KOPT-K1 (cell line): Measurements from ENCODE around the gene REL.

Experiments
- H3K27ac ChIP-seq: fragments of 200-600 bp; sonication (generic); 2 replicates; pipeline ENCODE4 v1.5.1; 2016; ENCODE audit warnings: antibody characterized with exemption, mild to moderate bottlenecking, low read depth, low read length; ENCODE audit not compliant: poor library complexity, severe bottlenecking
- H3K36me3 ChIP-seq: fragments of 200-600 bp; sonication (generic); 2 replicates; pipeline ENCODE4 v1.5.1; 2017; ENCODE audit warnings: antibody characterized with exemption, mild to moderate bottlenecking, low read length, moderate library complexity; ENCODE audit not compliant: insufficient read depth
- H3K9me3 ChIP-seq: fragments of 200-600 bp; sonication (generic); 2 replicates; pipeline ENCODE4 v1.5.1; 2017; ENCODE audit warnings: antibody characterized with exemption, low read length, mild to moderate bottlenecking; ENCODE audit not compliant: insufficient read depth, poor library complexity, severe bottlenecking

Gene REL

DNA sequence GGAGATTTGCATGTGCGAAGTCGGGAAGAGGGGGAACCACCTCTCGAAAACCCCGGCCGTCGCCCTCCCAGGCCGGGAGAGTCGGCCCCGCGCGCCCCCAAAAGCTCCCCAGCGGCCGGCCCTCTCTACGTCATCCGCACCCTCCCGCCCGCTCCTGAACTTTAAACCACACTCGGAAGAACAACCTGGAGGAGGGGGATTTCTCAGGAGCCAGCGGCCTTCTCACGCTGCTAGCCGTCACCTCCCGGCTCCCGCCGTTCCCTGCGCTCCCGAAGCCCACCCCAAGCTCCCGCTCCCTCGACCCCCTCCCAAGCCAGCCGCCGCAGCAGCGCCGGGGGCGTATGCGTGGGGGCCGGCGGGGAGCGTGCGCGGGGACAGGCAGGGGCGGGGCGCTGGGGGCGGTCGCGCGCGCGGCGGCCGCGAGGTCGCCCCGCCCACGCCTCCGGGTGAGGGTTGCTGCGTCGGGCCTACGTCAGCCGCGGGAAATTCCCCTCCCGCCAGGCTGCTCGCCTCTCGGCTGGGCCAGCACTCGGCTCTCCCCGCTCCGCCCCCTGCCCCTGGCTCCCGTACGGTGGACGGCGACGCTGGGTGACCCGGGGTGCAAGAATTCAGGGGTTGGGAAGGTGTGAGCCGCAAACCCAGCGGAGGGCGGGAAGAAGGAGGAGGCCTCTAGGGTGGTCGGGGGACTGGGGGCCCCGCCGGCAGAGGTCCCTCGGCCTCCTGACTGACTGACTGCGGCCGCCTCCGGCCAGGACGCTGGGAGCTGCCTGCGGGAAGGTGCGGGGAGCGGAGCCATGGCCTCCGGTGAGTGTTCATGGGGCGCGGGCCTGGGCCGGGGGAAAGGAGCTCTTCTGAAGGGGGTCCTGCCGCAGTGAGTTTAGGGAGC is at the start of gene REL:
TSS of gene REL (plus strand) at position 528 of the 886 bp plus-strand sequence. CDS start at position 795, 267 bp downstream.
- H3K9me3 ChIP-seq, result no peaks in the 10 kb centered on the region
- H3K27ac ChIP-seq, result peak within 1 kb of the TSS; percentile 94
- H3K36me3 ChIP-seq, result no peaks in the 10 kb centered on the region

DNA sequence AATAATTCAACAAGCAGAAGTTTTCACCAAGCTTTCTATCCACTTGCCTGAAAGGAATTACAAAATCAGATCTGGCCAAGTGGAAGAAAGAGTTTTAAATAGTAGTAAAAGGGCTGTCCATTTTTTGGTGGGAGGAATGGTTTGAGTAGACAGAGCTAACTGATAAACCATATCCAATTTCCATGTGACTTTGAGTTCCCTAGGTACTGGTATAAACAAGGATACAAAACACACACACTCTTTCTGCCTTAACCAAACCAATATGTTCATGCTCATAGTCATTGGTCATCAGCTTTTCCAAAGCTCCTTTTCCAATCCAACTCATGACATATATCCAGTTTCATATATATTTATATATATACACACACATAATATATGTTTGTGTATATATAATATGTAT is 49.5 kb upstream of the REL start:
- no peaks in the 10 kb centered on the region for H3K9me3 ChIP-seq
- H3K36me3 ChIP-seq, result no peaks in the 10 kb centered on the region
- no peak overlapping the region for H3K27ac ChIP-seq

DNA sequence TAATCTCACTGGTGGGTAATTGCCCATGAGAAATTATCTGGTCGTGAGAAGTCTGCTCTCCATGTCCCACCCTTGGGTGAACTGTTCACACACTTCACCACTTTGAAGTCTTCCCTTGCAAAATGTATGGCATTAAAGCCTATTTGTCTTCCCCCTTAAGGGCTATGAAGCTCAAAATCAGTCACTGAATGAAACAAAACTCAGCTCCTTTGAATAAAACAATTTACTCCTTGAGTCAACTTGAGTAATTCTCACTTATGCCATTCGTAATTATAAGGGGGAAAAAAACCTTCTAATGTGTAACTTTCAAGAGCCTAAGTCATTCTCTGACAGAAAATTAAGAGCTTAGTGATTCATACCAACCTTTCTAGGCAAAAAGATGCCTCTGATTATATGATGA is 48.8 kb upstream of the REL start:
- Histone ChIP-seq H3K36me3 (no peaks in the 10 kb centered on the region), H3K9me3 (no peaks in the 10 kb centered on the region), H3K27ac (no peak overlapping the region)

DNA sequence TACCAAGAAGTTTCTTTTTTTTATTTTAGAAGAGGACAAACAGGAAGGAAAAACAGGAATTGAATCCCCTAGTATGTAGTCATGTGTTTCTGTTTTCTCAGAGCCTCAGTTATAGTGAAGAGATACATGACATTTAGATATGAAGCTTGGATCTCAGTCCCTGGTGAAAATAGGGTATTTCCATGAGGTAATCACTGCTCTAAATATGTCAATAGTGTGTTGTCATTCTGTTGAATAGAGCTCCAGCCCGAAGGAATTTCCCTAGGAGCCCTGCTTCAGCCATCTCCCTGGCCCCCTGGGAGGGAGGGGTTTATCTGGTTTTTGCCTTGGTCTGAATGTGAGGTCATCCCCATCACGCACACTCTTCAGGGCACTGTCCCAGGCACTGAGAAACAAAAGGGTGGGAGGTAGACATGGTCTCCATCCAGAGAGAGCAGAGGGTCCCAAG is 47.1 kb upstream of the REL start:
- H3K36me3 ChIP-seq, result no peaks in the 10 kb centered on the region
- H3K9me3 ChIP-seq, result no peaks in the 10 kb centered on the region
- H3K27ac ChIP-seq, result no peak overlapping the region

DNA sequence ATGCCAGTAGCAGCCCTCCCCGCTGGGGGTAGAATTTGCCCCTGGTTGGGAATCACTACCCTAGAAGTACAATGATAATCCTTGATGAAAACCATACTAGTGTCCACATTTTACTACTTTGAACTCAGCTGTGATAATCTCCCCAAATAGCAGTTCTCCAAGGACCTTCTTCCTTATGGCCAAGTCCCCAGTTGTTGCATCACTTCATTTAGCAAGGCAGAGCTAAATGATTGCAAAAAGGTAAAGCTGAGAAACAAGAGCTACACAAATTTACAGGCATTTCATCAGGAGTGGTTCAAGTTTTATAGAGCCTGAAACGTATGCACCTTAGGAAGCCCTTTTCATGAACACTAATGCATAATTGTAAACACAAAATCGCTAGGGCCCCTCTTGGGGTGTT is 44.9 kb upstream of the REL start:
- Histone ChIP-seq H3K9me3 (no peaks in the 10 kb centered on the region), H3K36me3 (no peaks in the 10 kb centered on the region), H3K27ac (no peak overlapping the region)

DNA sequence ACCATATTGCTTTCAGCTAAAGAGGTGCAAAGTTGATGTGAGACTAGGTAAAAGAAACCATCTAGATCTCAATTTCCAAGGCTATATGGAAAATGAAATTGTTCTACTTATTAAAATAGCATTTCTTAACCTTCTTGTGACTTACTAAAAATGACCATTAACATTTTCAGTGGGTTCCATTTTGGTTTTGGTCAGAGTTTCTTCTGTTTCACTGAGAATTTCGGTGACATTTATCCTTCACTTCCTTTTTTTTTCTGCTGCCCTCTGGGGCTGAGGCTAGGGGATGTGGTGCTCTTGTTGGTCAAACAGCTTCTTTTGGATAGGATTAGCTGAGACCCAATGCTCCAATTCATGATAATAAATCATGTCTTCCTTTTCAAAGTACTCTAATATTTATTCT is 44.3 kb upstream of the REL start:
- Histone ChIP-seq H3K36me3 (no peaks in the 10 kb centered on the region), H3K27ac (no peak overlapping the region), H3K9me3 (no peaks in the 10 kb centered on the region)

DNA sequence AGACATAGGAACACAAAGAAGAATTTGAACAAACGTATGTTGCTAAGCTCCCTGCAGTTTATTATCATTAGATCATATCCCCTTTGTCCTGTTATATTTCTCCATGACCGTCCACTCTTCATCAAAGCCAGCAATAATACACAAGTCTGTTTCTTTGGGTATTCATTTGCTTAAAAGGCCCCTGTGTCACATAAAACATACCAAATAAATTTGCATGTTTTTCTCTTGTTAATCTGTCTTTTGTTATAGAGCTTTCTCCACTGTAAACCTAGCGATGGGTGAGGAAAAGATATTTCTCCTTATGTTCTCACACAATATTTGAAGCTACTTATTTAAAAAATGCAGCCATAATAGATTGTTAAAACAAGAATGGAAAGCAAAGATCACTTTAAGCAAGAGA is 42.9 kb upstream of the REL start:
- Histone ChIP-seq H3K27ac (no peak overlapping the region), H3K9me3 (no peaks in the 10 kb centered on the region), H3K36me3 (no peaks in the 10 kb centered on the region)

DNA sequence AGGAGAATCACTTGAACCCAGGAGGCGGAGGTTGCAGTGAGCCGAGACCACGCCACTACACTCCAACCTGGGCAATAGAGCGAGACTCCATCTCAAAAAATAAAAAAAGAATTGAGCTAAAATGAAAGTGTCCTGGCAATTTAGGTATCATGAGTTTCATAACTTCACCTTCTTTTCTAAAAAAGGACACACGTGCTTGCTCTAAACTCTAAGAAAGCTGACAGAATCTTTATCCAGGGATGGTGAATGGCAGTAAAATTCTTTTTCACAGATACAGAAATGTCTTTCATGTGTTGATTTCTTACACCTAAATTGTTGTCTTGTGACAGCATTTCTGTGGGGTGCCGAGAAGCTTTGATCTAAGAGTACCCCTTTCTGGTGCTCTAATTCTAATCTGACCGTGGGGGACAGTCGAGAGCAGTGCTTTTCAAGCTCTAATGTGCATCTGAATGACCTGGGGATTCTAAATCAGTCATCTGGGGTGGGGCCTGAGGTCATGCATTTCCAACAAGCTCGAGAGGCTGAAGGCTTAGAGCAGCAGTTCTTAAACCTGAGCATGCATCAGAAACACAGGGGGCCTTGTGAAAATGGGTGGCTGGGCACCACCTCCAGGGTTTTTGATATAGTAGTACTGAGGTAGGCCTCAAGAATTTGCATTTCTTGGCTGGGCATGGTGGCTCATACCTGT is 42.1 kb upstream of the REL start:
- Histone ChIP-seq H3K27ac (no peak overlapping the region), H3K9me3 (no peaks in the 10 kb centered on the region), H3K36me3 (no peaks in the 10 kb centered on the region)

DNA sequence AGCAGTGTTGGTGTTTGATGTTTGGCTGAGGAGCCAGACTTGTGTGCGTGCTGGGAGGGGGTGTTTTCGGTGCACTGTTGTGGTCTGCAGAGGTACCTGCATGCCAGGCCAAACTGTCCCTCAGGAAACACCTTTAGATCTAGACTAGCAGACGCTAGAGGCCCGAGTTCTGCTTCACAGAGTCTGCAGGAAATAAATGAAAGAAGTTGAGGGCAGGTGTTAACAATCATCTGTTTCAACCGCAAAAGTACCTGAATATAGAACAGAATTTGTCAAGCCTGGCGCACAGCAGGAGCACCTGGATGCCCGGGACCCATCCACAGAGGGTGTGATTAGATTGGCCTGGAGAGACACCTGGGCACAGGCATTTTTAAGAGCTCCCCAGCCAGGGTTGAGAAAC is 40.5 kb upstream of the REL start:
- peak overlapping the region; percentile 12 for H3K27ac ChIP-seq

DNA sequence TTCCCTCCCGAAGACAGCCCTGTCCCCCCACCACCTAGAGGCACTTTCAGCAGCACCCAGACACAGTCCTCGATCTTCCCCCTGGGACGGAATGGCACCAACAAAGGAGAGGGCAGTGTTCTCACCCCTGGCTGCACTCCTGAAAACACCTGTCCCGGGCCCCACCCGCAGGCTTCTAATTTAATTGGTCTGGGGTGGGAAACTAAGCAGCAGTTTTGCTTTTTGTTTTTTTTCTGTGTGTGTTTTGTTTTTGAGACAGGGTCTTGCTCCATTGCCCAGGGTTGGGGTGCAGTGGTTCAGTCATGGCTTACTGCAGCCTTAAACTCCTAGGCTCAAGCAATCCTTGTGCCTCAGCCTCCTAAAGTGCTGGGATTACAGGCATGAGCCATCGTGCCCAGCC is 38.4 kb upstream of the REL start:
- Histone ChIP-seq H3K36me3 (no peaks in the 10 kb centered on the region), H3K27ac (no peak overlapping the region), H3K9me3 (no peaks in the 10 kb centered on the region)

More for the DNA sequence above, 40.5 kb upstream of the REL start:
- Histone ChIP-seq H3K9me3 (no peaks in the 10 kb centered on the region), H3K36me3 (no peaks in the 10 kb centered on the region)

DNA sequence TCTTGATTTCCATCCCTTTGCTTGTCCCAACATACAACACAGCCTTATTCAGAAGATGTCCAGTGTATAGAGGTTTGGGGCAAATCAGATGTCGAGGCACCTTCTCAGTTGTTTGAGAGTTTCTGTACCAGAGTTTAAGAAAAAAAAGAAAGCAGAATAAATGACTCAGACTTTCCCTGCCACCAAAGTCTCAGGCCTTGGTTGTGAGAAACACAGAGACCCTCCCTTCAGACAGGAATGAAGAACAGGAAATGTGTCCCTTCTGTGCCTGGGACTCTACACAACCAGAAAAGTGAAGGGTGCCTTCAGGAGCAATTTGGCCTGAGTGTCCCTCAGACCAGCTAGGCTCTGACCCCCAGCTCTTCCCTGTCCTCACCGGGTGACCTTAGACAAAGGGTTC is 37.3 kb upstream of the REL start:
- H3K36me3 ChIP-seq, result no peaks in the 10 kb centered on the region
- no peak overlapping the region for H3K27ac ChIP-seq
- H3K9me3 ChIP-seq, result no peaks in the 10 kb centered on the region

DNA sequence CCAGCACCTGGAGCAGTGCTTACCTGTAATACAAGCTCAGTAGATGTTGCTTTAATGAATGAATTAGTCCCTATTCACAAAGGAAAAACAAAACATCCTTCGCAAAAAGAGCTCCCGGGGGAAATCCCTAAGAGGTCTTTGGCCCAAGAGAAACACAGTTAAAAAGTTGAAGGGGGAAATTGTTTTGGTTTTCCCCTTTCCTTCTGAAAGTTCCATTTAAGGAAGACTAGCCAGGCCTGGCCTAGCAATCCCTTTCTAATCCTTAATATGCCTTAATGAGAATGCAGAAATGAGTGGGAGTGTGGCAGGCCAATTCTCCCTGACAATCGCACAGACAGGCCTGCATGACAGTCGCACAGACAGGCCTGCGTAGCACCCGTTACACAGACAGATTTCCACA is 33.5 kb upstream of the REL start:
- Histone ChIP-seq H3K36me3 (no peaks in the 10 kb centered on the region), H3K27ac (no peak overlapping the region), H3K9me3 (no peaks in the 10 kb centered on the region)

DNA sequence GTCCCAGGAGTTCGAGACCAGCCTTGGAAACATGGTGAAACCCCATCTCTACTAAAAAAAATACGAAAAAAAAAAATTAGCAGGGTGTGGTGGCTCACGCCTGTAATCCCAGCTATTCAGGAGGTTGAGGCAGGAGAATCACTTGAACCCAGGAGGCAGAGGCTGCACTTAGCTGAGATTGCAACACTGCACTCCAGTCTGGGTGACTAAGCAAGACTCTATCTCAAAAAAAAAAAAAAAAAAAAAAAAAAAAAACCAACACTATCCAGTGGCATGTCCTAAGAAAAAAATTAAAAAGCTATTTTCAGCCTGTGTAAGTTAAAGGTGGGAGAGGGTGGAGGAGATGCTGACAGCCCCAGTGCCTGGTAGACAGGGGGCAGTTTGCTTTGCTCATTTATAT is 32.2 kb upstream of the REL start:
- no peaks in the 10 kb centered on the region for H3K36me3 ChIP-seq

DNA sequence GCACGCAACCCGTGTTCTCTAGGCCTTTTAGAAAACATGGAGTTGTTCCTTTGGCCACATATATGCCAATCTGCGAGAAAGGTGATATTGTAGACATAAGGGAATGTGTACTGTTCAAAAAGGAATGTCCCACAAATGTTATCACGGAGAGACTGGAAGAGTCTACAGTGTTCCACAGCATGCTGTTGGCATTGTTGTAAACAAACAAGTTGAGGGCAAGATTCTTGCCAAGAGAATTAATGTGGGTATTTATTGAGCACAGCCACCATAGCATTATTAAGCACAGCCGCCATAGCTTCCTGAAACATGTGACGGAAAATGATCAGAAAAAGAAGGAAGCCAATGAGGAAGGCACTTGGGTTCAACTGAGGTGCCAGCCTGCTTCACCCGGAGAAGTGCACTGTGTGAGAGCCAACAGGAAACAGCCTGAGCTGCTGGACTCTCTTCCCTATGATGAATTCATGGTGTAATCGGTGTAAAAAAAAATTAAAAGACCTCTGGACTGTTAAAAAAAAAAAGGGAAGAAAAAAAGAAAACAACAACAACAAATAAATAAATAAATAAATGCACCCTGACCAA is 29.0 kb upstream of the REL start:
- Histone ChIP-seq H3K27ac (no peak overlapping the region), H3K36me3 (no peaks in the 10 kb centered on the region), H3K9me3 (no peaks in the 10 kb centered on the region)

More for the DNA sequence above, 32.2 kb upstream of the REL start:
- Histone ChIP-seq H3K27ac (no peak overlapping the region), H3K9me3 (no peaks in the 10 kb centered on the region)

DNA sequence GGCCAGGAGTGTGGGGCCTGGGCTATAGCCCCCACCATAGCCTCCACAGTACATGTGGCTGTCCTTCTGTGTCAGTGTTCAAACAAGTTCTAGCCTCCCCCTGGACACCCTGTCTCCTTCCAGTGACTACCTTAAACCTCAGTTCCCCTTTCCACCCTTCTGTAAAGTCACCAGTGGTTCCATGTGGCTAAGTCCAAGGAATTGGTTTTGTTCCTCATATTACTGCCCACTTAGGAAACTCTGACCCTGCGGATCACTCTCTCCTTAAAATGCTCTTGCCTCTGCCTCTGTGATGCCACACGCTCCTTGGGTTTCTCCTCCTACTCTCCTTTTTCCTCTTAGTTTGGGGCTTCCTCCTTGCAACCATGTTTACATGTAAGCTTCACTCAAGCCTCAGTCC is 27.8 kb upstream of the REL start:
- Histone ChIP-seq H3K27ac (no peak overlapping the region), H3K36me3 (no peaks in the 10 kb centered on the region), H3K9me3 (no peaks in the 10 kb centered on the region)
